RWPE2 (cell line): ENCODE data around the gene PLPP6.

Source experiments
- ATAC-seq: fragments of 200-7000 bp; cut with Tn5 transposase; 3 replicates; pipeline ENCODE4 v1.9.1; 2021; ENCODE audit warnings: low read depth
- DNase-seq: peaks from one replicate; pipeline ENCODE4 v3.0.0-alpha.2; 2020; ENCODE audit warnings: low spot score
- H3K27ac ChIP-seq: fragments of 450-650 bp; 2 replicates; pipeline ENCODE4 v1.5.1; 2017; ENCODE audit warnings: mild to moderate bottlenecking; ENCODE audit not compliant: poor library complexity, severe bottlenecking
- H3K27me3 ChIP-seq: fragments of 250-450 bp; sonication (Bioruptor Pico); 2 replicates; pipeline ENCODE4 v1.5.1; 2021; ENCODE audit warnings: mild to moderate bottlenecking, moderate library complexity; ENCODE audit not compliant: insufficient read depth, poor library complexity, severe bottlenecking
- H3K36me3 ChIP-seq: fragments of 250-450 bp; sonication (Bioruptor Pico); 2 replicates; pipeline ENCODE4 v1.5.1; 2020; ENCODE audit warnings: low read depth, mild to moderate bottlenecking, moderate library complexity
- H3K4me1 ChIP-seq: fragments of 250-450 bp; sonication (Bioruptor Pico); 2 replicates; pipeline ENCODE4 v1.5.1; 2021; ENCODE audit warnings: mild to moderate bottlenecking, moderate library complexity; ENCODE audit not compliant: insufficient read depth, poor library complexity, severe bottlenecking
- H3K4me3 ChIP-seq: fragments of 250-450 bp; sonication (Bioruptor Pico); 2 replicates; pipeline ENCODE4 v1.5.1; 2021; ENCODE audit warnings: mild to moderate bottlenecking, moderate library complexity; ENCODE audit not compliant: severe bottlenecking
- H3K9me3 ChIP-seq: fragments of 250-450 bp; sonication (Bioruptor Pico); 2 replicates; pipeline ENCODE4 v1.5.1; 2021; ENCODE audit warnings: mild to moderate bottlenecking, moderate library complexity; ENCODE audit not compliant: severe bottlenecking
- TF ChIP-seq, protein P1 (sequence below): fragments of 450-650 bp; IDR thresholded peaks from one replicate; pipeline ENCODE4 v1.5.1; 2017; ENCODE audit warnings: mild to moderate bottlenecking, moderate library complexity; ENCODE audit not compliant: poor library complexity, severe bottlenecking

Gene PLPP6

DNA sequence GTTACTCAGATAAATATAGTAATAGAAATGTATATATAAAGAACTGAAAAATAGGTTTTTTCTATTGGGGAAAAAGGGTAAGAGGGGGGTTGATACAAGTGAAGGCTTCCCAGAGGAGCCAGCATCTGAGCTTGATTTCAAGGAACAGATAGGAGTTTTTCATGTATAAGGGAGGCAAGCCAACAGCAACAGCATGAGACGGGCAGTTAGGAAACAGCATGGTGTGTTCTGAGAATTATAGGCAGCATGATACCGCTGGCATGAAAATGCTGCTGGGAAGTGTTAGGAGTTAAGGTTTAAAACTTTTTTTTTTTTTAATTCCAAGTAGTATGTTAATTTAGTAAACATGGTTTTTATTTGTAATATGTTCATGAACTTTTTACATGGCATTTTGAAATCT, 26.9 kb downstream of the PLPP6 start:
- Histone ChIP-seq H3K27ac (no peak overlapping the region), H3K4me1 (no peaks in the 10 kb centered on the region), H3K4me3 (no peak overlapping the region), H3K9me3 (no peaks in the 10 kb centered on the region), H3K36me3 (peaks cover 74% of the 10 kb centered on the region), H3K27me3 (no peaks in the 10 kb centered on the region)
- ATAC-seq (no peak), DNase-seq (no peak)
- TF ChIP-seq, protein P1, sequence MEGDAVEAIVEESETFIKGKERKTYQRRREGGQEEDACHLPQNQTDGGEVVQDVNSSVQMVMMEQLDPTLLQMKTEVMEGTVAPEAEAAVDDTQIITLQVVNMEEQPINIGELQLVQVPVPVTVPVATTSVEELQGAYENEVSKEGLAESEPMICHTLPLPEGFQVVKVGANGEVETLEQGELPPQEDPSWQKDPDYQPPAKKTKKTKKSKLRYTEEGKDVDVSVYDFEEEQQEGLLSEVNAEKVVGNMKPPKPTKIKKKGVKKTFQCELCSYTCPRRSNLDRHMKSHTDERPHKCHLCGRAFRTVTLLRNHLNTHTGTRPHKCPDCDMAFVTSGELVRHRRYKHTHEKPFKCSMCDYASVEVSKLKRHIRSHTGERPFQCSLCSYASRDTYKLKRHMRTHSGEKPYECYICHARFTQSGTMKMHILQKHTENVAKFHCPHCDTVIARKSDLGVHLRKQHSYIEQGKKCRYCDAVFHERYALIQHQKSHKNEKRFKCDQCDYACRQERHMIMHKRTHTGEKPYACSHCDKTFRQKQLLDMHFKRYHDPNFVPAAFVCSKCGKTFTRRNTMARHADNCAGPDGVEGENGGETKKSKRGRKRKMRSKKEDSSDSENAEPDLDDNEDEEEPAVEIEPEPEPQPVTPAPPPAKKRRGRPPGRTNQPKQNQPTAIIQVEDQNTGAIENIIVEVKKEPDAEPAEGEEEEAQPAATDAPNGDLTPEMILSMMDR: no peak

DNA sequence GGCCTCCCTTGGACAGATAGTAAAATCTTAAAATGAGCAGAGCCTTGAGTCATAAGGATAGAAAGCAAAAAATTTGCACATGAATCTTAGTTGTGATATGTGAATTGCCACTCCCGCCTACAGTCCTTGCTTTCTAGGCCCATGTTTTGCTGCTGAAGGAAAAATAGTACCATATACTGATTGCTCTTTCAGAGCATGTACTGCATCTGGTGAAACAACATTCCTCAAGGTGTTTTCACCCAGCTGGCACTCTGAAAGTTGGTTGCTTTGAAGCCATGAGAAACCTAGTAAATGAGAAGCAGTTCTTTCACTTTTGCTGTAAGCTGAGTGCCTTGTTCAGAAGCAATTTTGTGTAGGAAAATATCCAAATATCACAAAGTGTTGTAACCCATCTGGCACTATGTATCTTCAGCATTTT, 27.6 kb downstream of the PLPP6 start:
- no peaks in the 10 kb centered on the region for H3K4me1 ChIP-seq
- H3K27me3 ChIP-seq: no peaks in the 10 kb centered on the region
- TF ChIP-seq, protein P1: no peak
- no peak overlapping the region for H3K27ac ChIP-seq
- DNase-seq: no peak
- H3K9me3 ChIP-seq: no peaks in the 10 kb centered on the region
- no peak overlapping the region for H3K4me3 ChIP-seq
- peaks cover 68% of the 10 kb centered on the region for H3K36me3 ChIP-seq
- peak; percentile 31; the same call in 2 of the 3 replicates for ATAC-seq

DNA sequence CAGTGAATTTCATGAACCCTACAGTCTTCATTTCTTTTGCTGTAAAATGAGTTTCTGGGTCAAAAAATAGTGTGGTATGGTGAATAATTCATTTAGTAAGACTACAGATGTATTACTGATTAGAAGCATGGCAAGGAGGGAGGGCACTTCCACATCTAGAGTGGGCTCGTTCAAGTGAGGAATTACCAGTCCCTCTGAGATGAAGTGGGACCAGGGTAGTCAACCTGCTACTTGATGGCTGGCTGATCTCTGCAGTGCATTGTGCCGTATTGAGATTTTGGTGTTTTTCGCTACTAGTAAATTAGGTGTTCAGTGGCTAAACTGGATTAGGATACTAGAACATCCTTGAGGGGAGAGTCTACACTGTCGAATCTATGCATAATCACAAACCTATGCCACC, 28.1 kb downstream of the PLPP6 start:
- no peak for ATAC-seq
- H3K27me3 ChIP-seq: no peaks in the 10 kb centered on the region
- H3K36me3 ChIP-seq: peaks cover 63% of the 10 kb centered on the region

DNA sequence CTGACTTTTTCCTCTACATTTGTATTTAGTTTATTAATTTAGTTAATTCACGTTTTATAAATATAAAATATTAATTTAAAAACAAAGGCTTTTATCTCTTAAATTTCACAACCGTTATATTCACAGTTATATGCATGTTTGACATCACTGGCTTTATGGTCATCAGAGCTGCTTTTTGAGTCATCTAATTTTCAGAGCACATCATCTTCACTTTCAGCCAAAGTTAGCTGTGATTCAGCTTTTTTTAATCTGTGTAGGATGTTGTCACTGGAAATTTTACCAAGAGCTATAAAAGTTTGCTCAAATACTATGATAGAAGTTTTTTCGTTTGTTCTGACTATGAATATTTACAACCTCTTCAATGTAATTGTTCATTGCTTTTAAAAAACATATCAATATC, 29.7 kb downstream of the PLPP6 start:
- ATAC-seq: no peak
- DNase-seq: no peak
- Histone ChIP-seq H3K36me3 (peaks cover 51% of the 10 kb centered on the region), H3K27ac (no peak overlapping the region), H3K4me3 (no peak overlapping the region), H3K4me1 (no peaks in the 10 kb centered on the region), H3K27me3 (no peaks in the 10 kb centered on the region), H3K9me3 (no peaks in the 10 kb centered on the region)
- TF ChIP-seq, protein P1: no peak

More for the DNA sequence above, 28.1 kb downstream of the PLPP6 start:
- H3K27ac ChIP-seq: no peak overlapping the region
- H3K4me1 ChIP-seq: no peaks in the 10 kb centered on the region
- TF ChIP-seq, protein P1: no peak
- no peaks in the 10 kb centered on the region for H3K9me3 ChIP-seq
- no peak for DNase-seq
- no peak overlapping the region for H3K4me3 ChIP-seq

DNA sequence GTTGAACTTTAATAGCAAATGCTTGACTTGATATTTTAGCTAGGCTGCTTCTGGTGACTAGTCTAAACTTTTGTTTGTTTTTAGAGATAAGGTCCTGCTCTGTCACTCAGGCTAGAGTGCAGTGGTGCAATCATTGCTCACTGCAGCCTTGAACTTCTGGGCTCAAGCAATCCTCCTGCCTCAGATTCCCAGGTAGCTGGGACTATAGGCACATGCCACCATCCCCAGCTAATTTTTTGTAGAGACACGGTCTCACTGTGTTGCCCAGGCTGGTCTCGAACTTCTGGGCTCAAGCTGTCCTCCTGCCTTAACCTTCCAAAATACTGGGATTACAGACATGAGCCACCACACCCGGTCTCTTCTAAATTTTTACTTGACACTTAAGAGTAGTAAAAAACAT, 38.0 kb downstream of the PLPP6 start:
- ATAC-seq (no peak), DNase-seq (no peak)
- Histone ChIP-seq H3K4me1 (no peaks in the 10 kb centered on the region), H3K9me3 (no peaks in the 10 kb centered on the region), H3K27me3 (no peaks in the 10 kb centered on the region), H3K4me3 (no peak overlapping the region), H3K27ac (no peak overlapping the region), H3K36me3 (peaks cover 84% of the 10 kb centered on the region)
- TF ChIP-seq, protein P1: no peak
